Activated T-cell treated with anti-CD3 and anti-CD28 coated beads, Interleukin-2, amount 50 U/mL, for 1 hour (primary cell): Measurements from ENCODE around the gene GRK5.

Experiments
- DNase-seq: peaks from one replicate; pipeline ENCODE4 v3.0.0-alpha.2; 2020

GRK5 gene

DNA sequence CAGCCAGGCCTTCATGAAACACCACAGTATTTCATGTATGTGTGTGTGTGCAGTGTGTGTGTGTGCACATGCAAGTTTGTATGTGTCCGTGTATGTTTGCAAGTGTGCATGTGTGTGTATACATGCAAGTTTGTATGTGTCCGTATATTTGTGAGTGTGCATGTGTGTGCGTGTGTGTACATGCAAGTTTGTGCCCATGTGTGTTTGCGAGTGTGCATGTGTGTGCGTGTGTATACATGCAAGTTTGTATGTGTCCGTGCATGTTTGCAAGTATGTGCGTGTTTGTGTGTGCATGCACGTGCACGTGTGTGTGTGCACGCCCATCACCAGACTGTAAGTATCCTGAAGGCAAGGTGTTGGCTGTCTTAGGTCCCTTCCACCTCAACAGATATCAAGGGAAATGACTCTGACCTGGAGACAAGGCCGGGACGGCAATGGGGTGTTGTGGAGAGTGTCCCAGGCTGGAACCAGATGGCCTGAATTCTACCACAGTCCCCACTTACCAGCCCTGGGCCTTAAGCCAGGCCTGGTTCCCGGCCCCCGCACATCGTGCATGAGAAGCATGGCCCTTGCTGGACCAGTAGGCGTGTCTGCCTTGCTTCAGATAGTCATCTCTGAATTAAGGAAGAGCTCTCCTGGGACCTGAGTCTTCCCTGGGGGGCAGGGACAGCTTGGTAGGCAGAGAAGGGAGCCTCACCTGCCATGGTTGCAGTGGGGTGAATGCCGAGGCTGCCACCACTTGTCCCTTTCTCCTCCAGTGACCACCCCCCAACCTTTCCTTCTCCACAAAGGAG is 140.0 kb downstream of the GRK5 start:
- DNase-seq = no peak

DNA sequence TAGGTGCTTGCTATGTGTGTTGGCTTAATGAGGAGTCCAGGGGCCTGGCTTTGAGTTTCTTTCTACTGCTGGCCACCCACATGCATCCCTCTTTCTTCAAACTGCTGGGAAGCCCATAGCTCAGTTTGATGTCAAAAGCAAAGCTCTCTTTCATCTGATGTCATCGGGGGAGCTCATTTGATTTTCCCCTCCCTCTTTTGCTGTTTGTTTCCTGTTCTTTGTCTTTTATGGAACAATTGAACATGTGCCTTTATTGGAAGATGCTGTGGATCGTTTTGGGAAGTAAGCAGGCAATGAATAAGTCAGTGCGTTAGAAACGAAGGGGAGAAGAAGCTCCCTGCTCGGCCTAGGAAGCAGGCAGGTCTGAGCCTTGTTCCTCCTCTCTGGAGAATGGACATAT is 140.7 kb downstream of the GRK5 start:
- no peak for DNase-seq

DNA sequence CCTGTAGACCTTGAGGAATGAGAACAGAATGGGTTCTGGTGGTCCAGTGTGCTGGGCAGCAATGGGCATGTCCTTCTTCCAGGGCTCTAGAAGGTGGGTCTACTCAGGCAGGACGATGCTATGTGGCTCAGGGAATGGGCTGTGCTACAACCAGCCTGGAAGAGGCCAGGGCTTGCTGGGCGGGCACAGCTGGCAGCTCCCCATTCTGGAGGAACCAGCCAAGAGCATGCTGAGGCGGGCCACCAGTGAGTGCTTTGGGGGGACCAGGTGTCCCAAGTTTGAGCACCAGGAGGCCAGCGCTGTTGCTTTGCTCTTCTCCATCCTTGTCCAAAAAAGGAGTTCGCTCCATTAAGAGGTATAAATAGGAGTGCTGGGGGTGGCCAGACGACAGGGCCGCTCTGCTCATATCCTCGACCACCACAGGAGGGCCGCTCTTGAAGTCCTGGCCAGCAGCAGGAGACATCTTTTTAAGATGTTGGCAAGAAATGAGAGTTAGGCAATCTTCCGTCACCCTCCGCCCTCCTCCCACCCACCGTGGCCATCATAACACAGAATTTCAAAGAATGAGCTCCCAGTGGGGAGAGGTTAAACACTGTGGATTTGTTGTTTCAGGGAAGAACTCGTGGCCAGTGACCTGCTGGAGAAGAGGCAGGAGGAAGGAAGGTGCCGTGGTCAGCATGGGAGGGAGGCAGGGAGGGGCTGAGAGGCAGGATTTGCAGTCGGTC is 141.3 kb downstream of the GRK5 start:
- DNase-seq = no peak

DNA sequence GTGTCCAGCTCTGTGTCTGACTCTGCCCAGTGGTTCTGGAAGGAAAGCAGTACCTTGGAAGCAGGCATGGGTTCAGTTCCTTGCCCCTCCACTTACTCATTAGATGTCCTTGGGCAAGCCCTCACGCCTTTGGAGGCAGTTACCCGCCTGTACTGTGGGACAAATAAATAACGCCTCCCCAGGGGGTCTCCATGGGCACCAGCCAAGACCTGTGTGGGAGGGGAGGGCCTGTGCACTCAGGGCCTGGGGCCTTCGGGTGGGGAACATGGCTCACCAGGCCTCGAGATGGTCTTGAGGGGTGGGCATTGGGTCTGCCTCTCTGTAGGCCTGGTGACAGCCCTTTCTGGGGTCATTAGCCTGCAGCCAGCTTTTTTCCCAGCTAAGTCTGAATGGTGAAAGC is 142.0 kb downstream of the GRK5 start:
- no peak for DNase-seq

DNA sequence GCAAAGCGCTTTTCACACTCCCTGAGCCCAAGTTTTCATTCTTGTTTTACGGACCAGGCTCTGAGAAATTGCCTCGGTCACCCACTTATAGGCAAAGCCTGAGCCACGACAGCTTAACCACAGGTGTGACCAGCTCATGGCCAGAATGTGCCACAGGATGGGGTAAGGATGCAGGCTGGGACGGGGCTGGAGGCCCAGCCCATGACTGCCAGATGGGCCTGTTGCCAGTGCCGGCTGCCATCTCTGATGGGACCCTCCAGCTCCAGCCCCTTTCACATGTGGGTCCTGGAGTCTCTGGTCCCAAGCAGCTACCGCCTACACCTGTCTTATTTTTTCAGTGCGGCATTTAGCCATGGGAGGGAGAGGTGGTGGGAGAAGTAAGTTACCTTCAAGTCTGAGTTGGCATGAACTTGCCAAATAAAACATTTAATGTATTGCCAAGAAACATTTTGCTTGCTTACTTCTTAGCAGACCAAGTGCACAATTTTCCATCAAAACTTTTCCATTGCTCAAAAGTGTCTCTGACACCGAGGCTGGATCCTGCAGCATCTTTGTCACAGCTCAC is 142.6 kb downstream of the GRK5 start:
- no peak for DNase-seq

DNA sequence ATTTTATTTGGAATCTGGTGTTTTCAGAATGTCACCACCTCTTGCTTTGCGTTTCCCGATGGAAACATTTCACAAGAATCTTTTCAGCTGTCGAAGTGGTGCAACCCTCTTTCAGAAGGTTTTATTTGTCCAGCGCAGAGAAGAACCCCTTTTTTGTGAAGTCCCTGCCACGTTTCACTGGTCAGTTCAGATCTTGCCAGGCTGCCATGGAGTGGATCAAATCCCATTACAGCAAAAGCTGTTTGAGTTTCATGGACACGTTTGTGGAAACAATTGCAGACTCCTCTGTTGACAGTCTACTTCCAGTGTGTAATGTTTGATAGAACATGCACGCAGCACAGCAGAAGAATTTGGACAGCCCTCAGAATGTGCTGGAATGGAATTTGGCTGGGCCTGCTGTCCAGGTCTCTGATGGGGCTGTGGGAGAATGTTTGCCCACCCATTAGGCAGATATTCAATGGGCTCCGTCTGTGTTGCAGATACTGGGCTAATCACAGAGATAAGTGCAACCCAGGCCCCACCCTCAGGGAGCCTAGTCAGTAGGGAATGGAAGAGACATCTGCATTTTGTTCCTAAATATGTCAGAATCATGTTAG is 143.2 kb downstream of the GRK5 start:
- no peak for DNase-seq

DNA sequence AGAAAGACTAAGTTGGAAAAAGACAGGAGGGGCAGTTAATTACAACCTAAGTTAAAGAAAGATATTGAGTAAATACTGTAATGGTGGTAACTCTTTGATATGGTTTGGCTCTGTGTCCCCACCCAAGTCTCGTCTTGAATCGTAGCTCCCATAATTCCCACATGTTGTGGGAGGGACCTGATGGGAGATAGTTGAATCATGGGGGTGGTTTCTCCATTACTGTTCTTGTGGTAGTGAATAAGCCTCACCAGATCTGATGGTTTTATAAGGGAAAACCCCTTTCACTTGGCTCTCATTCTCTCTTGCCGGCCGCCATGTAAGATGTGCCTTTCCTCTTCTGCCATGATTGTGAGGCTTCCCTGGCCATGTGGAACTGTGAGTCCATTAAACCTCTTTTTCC is 143.8 kb downstream of the GRK5 start:
- DNase-seq = no peak

DNA sequence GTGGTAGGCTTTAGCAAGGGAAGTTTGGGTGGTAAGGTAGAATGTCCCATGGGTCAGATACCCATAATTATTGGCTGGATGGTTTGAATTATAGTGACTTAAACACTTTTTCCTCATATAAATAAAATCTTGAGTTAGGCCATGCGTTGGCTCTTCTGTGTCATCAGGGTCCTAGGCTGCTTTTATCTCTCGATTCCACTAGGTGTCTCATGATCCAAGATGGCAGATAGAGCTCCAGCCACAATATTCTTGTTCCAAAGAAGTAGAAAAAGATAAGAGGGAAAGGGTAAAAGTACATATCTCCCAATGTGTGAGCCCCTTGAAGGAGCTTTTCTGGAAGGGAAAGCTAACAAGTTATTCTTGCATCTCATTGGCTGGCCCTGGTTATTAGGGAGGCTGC is 144.7 kb downstream of the GRK5 start:
- no peak for DNase-seq

DNA sequence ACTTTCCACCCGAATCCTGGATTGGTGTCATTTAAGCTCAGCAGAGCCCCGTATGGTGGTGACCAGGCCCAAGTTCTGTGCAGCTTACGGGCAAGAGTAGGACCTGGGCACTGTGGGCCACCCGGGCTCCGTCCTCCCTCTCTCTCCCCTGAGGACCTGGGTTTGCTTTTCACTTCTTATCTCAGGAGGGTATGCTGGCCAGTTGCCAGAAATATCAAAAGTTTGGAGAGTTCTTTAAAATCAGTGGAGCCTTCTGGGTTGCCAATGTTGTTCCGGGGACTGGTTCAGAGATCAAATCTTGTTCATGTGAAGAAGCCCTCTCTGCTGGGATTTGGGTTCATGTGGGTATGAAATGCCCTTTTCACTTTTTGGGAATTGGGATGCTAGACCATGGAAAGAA is 145.4 kb downstream of the GRK5 start:
- DNase-seq = no peak

DNA sequence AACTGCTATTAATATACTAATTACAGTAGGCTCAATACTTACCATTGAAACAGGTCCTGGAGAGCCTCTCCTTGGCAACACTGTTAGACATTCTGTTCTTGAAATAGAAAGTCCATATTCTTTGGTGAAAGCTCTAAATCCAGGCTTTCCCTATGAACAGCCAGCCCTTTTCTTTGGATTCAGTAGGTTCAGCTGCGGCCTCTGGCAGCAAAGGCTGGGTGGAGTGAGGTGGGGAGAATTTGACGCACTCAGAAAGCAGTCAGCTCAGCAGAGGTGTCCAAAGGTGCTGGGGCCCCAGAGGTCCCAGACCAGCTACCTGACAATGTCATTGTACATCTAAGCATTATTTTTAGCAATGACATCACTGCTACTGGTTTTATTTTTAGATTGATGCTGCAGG is 146.1 kb downstream of the GRK5 start:
- no peak for DNase-seq

DNA sequence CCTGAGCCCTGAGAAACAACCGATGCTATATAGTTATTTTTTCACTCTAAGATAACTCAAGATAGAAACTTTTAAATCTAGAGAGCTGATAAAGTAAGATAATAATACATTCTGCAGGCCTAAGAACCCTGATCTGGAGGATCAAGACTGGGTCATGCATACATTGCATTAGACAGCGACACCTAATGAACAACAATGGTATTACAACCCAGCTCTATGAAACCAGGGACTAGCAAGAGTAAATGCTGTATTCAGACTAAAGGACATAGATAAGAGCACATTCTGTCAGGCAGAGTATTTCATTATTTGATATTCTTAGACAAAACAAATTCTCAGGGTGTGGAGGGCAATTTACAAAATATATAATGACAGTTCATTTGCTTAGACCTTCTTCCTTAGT is 148.6 kb downstream of the GRK5 start:
- no peak for DNase-seq

DNA sequence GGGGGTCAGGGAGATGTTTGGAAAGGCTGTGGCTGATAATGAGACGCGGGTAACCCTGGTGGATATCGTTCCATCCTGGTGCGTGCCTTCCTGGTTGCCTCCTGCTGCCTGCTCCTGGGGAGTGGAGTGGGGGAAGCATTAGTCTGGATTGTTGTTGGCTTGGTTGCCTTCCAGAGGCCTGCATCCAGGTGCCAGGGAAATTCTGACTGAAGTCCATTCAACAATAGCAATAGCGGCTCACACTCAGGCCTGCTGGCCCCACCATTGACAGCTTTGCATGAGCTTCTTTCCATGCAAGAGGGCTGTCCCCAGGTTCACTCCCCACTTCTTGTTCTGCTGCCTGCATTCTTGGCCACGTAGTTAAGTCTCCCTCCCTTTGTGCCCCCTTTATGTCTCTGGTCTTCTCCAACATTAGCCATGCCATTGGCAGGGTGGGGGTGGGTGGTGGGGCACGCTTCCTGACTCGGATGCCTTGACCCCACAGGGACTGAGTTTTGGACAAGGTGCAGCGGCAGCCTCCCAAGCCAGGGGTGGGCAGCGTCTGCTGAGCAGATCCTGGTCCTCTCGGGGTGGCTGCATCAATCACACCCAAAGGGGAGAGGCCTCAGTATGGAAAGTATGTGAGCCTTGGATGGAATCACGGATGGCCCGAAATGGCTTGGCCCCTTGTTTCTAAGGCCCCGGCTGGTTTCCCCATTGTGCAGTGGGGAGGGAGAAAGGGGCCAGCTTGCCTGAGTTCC is 150.2 kb downstream of the GRK5 start:
- no peak for DNase-seq

DNA sequence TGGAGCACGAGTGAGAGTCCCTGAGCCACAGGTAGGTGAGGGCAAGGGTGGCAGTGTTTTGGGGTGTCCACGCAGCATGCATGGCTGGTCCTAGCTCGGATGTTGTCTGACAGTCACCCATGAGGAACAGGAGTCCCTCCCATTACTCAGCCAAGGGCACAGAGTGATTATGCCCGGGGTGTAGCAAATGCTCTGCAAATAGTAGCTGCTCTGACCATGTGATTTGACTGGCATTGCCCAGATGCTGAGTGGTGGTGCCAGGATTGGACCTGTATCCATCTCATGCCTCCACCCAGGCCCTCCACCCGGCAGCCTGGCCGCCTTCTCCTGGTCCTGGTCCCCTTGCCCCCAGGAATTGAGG is 150.8 kb downstream of the GRK5 start:
- DNase-seq = no peak

DNA sequence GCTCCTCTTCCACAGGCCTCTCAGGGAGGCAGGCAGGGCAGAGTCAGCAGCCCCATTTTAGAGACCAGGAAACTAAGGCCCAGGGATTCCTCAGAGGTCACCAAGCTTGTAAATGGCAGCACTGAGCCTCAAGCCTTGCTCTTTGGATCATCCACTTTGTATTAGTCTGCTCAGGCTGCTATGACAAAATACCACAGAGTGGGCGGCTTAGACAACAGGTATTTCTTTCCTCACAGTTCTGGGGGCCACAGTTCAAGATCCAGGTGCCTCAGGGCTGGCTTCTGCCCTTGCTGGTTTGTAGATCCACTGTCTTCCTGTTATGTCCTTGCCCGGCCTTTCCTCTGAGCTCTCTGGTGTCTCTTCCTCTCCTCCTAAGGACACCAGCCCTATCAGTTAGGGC is 151.2 kb downstream of the GRK5 start:
- DNase-seq = no peak

DNA sequence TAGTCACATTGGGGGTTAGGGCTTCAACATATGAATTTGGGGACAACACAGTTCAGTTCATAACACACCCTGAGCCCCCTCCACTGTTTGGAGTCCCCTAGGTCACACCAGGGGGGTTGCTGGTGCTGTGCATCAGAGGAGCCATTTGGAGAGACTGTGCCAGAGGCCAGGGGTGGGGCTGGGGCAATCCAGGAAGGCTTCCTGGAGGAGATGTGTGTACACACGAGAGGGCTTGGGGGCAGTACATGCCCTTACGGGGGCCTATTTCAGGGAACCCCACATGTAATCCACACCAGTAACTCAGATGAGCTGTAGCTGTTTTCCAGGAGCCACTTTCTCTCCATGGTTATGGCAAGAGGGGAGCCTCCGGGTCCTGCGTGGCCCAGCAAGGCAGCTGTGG is 151.7 kb downstream of the GRK5 start:
- no peak for DNase-seq

DNA sequence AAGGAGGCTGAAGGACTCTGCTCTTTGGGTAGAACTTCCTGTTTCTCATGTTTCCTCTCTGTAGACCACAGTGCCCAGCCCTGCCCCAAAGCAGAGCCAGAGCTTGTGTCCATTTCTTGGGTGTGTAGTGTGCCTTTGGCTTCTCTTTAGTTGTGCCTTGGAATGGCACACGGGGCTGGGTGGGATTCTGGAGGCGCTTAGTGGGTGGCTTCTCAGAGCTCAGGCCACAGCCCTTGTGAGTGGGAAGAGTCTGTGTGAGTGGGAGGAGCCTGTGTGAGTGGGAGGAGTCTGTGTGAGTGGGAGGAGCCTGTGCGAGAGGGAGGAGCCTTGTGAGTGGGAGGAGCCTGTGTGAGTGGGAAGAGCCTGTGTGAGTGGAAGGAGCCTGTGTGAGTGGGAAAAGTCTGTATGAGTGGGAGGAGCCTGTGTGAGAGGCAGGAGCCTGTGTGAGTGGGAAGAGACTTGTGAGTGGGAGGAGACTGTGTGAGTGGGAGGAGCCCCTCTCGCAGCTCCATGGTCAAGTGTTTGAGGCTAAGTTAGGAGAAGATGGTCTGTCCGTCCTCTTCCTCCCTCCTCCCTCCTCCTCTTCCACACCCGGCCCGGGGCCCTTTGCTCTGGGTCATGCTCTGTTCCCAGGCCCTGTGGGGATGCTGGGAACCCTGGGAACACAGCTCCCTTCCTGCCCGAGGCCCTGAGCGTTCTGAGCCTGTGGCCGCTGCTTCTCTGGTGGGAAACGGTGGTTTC is 153.0 kb downstream of the GRK5 start:
- no peak for DNase-seq

DNA sequence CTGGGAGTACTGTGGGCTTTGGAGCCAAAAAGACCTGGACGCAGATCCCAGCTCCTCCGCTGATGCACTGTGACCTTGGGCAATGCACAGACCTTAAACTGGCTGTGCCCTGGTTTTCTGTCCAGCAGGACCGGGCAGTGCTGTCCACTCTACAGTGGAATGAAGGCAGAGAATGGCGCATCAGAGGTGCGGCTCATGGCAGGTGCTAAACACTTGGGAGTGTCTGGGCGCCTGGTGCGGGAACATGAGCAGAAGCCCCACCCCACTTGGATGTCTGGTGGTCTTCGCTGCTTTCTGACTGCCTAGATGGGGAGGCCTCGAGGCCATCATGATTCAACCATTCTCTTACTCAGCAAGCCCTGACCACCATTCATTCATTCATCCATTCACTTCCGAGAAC is 153.7 kb downstream of the GRK5 start:
- no peak for DNase-seq

DNA sequence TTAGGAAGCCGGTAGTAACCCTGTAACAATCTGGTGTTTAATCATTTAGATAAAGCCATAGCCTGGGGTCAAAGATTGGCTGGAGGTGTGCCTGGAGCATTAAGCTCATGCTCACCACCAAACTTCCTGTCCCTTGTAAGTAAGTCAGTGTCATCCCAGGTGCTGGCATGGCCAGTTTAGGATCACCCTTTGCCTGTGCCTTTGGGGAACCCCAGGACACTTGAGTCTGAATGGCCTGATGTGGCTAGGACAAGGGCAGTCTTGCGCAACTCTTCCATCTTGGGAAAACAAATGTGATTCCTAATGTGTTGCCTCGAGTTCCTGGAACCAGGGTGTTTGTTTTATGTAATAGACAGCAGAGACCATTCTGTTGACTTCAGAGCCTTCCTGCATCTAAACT is 154.8 kb downstream of the GRK5 start:
- DNase-seq = no peak

DNA sequence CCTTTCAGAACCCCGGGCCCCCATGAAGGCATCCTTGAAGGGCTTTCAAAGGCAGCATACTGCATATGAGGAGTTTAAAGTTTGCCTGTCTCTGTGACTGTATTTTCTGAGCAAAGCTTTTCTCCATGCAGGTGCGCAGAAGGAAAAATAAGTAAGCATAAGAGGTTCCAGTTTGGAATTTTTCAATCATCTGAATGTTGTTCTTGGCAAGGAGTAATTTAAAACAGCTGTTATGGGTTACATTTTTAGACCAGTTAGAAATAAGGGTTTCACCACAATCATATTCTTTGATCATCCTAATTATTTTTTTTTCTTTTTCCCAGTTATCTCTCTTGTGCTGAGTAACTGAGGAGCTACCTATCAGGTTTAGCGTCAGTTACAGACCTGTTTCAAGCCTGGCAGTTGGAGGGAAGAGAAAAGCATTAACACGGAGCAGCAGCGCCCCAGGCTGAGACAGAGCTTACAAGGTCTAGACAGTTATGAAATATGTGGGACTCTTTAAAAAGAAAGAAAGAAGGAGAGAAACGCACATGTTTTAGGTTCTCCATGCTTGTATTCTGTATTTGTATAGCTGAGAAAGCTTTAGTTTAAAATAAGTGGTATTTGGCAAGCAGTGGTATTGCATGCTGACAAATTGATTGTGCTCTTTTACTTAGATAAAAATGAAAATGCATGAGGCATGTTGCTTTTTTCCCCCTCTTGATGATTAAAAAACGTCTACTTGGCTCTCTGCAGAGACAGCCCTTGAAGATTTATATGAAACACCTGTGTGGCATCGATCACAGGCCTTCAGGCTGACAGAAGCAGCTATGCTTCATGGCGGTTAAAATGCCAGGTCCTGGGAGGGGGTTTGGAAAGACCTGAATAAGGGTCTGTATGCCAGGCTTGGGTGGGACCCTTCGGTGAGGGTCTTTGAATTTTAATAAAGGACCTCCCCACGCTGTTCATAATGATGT is 157.6 kb downstream of the GRK5 start:
- DNase-seq = no peak

DNA sequence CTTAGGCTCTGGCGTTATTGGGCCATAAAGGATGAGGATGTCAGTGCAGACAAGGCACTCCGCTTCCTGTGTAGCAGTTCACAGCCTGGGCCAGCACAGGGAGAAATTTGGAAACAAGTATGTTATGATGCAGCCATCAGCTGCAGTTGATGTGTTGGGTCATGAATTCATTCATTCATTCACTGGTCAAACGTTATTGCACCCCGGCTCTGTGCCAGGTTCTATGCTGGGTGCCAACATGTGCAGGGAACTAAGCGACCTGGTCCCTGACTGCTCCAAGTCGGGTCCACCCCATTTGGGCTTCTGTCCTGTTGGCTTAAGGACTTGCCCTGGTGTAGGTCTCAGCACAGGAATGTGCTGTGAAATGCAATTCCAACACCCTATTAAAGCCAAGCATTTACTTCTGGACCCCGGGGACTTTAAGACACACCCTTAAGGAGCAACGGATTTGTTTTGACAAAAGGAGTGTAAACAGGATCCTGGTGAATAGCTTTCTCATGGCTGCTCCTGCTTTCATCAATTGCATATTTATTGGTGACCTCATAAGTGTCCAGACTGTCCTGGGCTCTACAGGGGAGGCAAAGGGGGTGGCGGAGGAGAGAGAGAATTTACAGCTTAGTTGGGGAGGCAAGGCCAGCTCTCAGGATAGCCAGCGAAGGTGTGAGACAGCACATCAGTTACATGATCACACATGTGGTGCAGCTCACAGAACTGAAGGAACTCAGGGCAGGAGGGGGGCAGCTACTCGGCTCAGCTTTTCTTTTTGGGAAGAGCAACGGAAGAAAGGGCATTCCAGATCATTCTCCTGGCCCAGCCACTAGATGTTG is 158.6 kb downstream of the GRK5 start:
- DNase-seq = no peak
